Measurements from ENCODE around the gene SLC10A7. TPM values are rescaled to one million over a fixed set of nuclear protein-coding genes. Genes with fewer than 3 reads are reported as not detected.

Gene SLC10A7
- total RNA-seq, 1 donor, result 20.3 TPM

- no peak for DNase-seq (ENCODE audit: low read depth)
- no peak for TF ChIP-seq CTCF (IDR thresholded peaks at IDR 0.05; ENCODE audit: insufficient read depth, low read depth, low read length)
- no peak overlapping the region for H3K4me3 ChIP-seq (ENCODE audit: low read depth, low read length)
Observed at GRCh38 chr4:146318894-146319293, 202.8 kb downstream of the SLC10A7 start.

- DNase-seq (ENCODE audit: low read depth), result no peak
- H3K4me3 ChIP-seq (ENCODE audit: low read depth, low read length), result no peak overlapping the region
- no peak for TF ChIP-seq CTCF (IDR thresholded peaks at IDR 0.05; ENCODE audit: insufficient read depth, low read depth, low read length)
Observed at GRCh38 chr4:146317783-146318182, 204.0 kb downstream of the SLC10A7 start.

- DNase-seq (ENCODE audit: low read depth), result no peak
- TF ChIP-seq CTCF (IDR thresholded peaks at IDR 0.05; ENCODE audit: insufficient read depth, low read depth, low read length), result no peak
- no peak overlapping the region for H3K4me3 ChIP-seq (ENCODE audit: low read depth, low read length)
Observed at GRCh38 chr4:146315184-146315583, 206.6 kb downstream of the SLC10A7 start.

GRCh38 chr4:146311238-146311970 lies 210.3 kb downstream of the SLC10A7 start:
- no peak overlapping the region for H3K4me3 ChIP-seq (ENCODE audit: low read depth, low read length)
- DNase-seq (ENCODE audit: low read depth), result peak; percentile 33
- TF ChIP-seq CTCF (IDR thresholded peaks at IDR 0.05; ENCODE audit: insufficient read depth, low read depth, low read length), result no peak

GRCh38 chr4:146310319-146311021 lies 211.3 kb downstream of the SLC10A7 start:
- no peak for DNase-seq (ENCODE audit: low read depth)
- TF ChIP-seq CTCF (IDR thresholded peaks at IDR 0.05; ENCODE audit: insufficient read depth, low read depth, low read length), result no peak
- no peak overlapping the region for H3K4me3 ChIP-seq (ENCODE audit: low read depth, low read length)

GRCh38 chr4:146308951-146309350 lies 212.8 kb downstream of the SLC10A7 start:
- no peak overlapping the region for H3K4me3 ChIP-seq (ENCODE audit: low read depth, low read length)
- DNase-seq (ENCODE audit: low read depth), result peak; percentile 4
- TF ChIP-seq CTCF (IDR thresholded peaks at IDR 0.05; ENCODE audit: insufficient read depth, low read depth, low read length), result no peak
